Astrocyte of the spinal cord (primary cell): ENCODE measurements around the gene RNF157.

Source experiments
- DNase-seq: peaks from one replicate; pipeline ENCODE4 v3.0.0; 2011; ENCODE audit warnings: low read depth, low spot score
- H3K4me3 ChIP-seq: 2 replicates; pipeline ENCODE4 v1.5.1; 2011; ENCODE audit warnings: low read depth, mild to moderate bottlenecking, low read length, moderate library complexity
- in situ Hi-C: cut with HindIII; loops from 2 replicates; pipeline ENCODE4 v1.10.0; 2017; ENCODE audit warnings: low sequenced_read_pairs
- TF ChIP-seq, protein P1 (sequence below): IDR thresholded peaks from 2 replicates; pipeline ENCODE4 v1.5.1; 2012; ENCODE audit warnings: low read depth, mild to moderate bottlenecking, low read length, inconsistent platforms

The RNF157 gene

GRCh38 chr17:76240461-76241203 is at the start of gene RNF157:
Gene RNF157 (minus strand): TSS chr17:76240493. CDS start chr17:76240240, 253 bp downstream.
- TF ChIP-seq, protein P1, sequence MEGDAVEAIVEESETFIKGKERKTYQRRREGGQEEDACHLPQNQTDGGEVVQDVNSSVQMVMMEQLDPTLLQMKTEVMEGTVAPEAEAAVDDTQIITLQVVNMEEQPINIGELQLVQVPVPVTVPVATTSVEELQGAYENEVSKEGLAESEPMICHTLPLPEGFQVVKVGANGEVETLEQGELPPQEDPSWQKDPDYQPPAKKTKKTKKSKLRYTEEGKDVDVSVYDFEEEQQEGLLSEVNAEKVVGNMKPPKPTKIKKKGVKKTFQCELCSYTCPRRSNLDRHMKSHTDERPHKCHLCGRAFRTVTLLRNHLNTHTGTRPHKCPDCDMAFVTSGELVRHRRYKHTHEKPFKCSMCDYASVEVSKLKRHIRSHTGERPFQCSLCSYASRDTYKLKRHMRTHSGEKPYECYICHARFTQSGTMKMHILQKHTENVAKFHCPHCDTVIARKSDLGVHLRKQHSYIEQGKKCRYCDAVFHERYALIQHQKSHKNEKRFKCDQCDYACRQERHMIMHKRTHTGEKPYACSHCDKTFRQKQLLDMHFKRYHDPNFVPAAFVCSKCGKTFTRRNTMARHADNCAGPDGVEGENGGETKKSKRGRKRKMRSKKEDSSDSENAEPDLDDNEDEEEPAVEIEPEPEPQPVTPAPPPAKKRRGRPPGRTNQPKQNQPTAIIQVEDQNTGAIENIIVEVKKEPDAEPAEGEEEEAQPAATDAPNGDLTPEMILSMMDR: no peak
- in situ Hi-C loops: no loop called here
- peak within 1 kb of the TSS; percentile 47 for H3K4me3 ChIP-seq
- peak; percentile 43 for DNase-seq

DNA sequence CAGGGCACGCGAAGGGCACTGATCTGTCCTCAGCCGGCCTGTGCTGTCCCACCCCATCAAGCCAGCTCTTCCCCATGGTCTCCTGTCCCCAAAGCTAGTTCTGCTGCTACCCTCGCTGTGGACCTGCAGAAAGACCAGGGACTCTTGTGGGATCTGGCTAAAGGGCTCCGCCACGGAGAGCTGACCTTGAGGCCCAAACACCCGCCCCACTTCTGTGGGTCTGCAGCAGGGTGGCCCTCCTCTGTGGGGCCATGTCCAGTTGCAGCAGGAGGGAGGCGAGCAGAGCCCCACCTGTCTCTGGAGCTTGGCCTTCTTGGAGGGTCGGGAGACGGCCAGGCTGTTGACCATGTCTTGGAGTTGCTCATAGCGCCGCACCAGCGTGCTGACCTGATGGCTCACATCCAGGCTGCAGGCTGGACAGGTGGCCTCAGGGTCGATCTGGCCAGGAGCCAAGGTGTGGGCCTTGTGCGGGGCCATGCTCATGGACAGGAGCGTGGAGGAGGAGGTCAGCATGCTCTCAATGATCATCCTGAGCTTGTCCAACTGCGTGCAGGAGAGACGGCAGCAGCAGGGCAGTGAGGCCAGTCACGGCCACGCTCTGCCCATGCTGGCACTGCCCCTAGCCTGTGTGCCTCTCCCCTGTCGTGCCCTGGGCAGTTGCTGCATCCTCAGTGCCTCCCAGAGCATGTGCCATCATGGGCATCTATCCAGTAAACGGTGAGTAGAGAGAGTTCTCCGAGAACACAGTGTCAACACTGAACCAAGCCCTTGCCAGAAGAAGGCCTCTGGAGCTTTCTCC is 41.5 kb upstream of the RNF157 start:
- no peak for DNase-seq
- no peak overlapping the region for H3K4me3 ChIP-seq
- in situ Hi-C loops: no loop called here
- TF ChIP-seq, protein P1: no peak

DNA sequence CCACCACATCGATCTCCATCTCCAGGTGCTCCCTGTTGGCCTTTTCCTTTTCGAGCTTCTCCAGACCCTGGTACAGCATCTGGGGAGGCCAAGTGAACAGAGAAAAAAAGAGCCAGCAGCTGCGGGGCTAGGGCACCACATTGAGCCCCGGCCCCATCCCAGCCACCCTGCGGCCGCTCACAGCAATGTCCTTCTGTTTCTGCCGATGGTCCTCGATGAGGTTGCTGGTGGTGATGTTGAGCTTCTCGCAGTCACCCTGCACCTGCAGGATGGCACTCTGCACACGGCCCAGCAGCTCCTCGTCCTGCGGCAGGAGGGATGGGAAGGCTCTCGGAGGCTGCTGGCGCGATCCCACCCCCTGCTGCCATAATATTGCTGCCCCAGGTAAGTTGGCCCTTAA is 40.4 kb upstream of the RNF157 start:
- DNase-seq: no peak
- TF ChIP-seq, protein P1: no peak
- H3K4me3 ChIP-seq: no peak overlapping the region
- in situ Hi-C loops: no loop called here

- in situ Hi-C loops: no loop called here
- DNase-seq: no peak
- TF ChIP-seq, protein P1: no peak
- H3K4me3 ChIP-seq: no peak overlapping the region
These were observed 39.5 kb upstream of the RNF157 start for GRCh38 chr17:76279742-76280287.

- peak; percentile 74 for DNase-seq
- TF ChIP-seq, protein P1: peak; percentile 93
- H3K4me3 ChIP-seq: no peak overlapping the region
- in situ Hi-C loops: no loop called here
These were observed 38.9 kb upstream of the RNF157 start for GRCh38 chr17:76278952-76279741.
